Measurements from ENCODE around the gene CCDC60. TPM values are rescaled to one million over a fixed set of nuclear protein-coding genes. Genes with fewer than 3 reads are reported as not detected.

Gene CCDC60
- total and polyA plus RNA-seq, 10 donors = not detected

- no peak overlapping the region for H3K4me3 ChIP-seq
- no peaks in the 10 kb centered on the region for H3K36me3 ChIP-seq
- WGBS, 5 donors = 82 to 90% (median 84%) methylated on average over 10 of the region's 10 CpGs
- intact Hi-C loops (cut with DNase I; ENCODE audit: low total_unique reads) = no loop called here
- DNase-seq = no peak
- no peak for TF ChIP-seq CTCF (IDR thresholded peaks at IDR 0.05 in 8 of 11, conservative IDR thresholded peaks at IDR 0.05 in 3 of 11)
- TF ChIP-seq POLR2A (IDR thresholded peaks at IDR 0.05) = no peak
- TF ChIP-seq POLR2AphosphoS5 (IDR thresholded peaks at IDR 0.05) = no peak
- H3K4me1 ChIP-seq = no peaks in the 10 kb centered on the region
- H3K9me3 ChIP-seq = peaks cover 0 to 16% (median 8%) of the 10 kb centered on the region in 8 donors
- H3K27me3 ChIP-seq (replicated peaks in 1 of 7) = peaks cover 0 to 2% (median 0%) of the 10 kb centered on the region in 7 donors
- H3K27ac ChIP-seq = no peak overlapping the region
These were observed 144.6 kb downstream of the CCDC60 start for GRCh38 chr12:119479121-119479561.

DNA sequence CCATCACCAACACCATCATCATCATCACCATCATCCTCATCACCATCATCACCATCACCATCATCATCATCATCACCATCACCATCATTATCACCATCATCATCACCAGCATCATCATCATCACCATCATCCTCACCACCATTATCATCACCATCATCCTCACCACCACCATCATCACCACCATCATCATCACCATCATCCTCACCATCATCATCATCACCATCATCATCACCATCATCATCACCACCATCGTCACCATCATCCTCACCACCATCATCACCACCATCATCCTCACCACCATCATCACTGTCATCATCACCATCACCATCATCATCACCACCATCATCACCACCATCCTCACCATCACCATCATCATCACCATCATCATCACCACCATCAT, 146.0 kb downstream of the CCDC60 start:
- intact Hi-C loops (cut with DNase I; ENCODE audit: low total_unique reads) = no loop called here
- DNase-seq = no peak
- H3K4me3 ChIP-seq = no peak overlapping the region
- TF ChIP-seq CTCF (IDR thresholded peaks at IDR 0.05 in 8 of 11, conservative IDR thresholded peaks at IDR 0.05 in 3 of 11) (no peak), POLR2AphosphoS5 (IDR thresholded peaks at IDR 0.05) (no peak), POLR2A (IDR thresholded peaks at IDR 0.05) (no peak)
- WGBS, 5 donors = 84 to 97% (median 87%) methylated on average over 1 of the region's 1 CpG
- H3K27me3 ChIP-seq (replicated peaks in 1 of 7) = peaks cover 0 to 9% (median 0%) of the 10 kb centered on the region in 7 donors
- H3K27ac ChIP-seq = no peak overlapping the region
- H3K9me3 ChIP-seq = peaks cover 0 to 16% (median 8%) of the 10 kb centered on the region in 8 donors
- H3K36me3 ChIP-seq = no peaks in the 10 kb centered on the region
- H3K4me1 ChIP-seq = no peaks in the 10 kb centered on the region

- Histone ChIP-seq H3K27me3 (replicated peaks in 1 of 7) (peaks cover 0 to 9% (median 0%) of the 10 kb centered on the region in 7 donors), H3K36me3 (no peaks in the 10 kb centered on the region), H3K4me1 (no peaks in the 10 kb centered on the region), H3K9me3 (peaks cover 0 to 3% (median 0%) of the 10 kb centered on the region in 8 donors), H3K4me3 (no peak overlapping the region), H3K27ac (no peak overlapping the region)
- TF ChIP-seq POLR2A (IDR thresholded peaks at IDR 0.05) (no peak), POLR2AphosphoS5 (IDR thresholded peaks at IDR 0.05) (no peak), CTCF (IDR thresholded peaks at IDR 0.05 in 8 of 11, conservative IDR thresholded peaks at IDR 0.05 in 3 of 11) (no peak)
- DNase-seq = no peak
- 26 to 58% (median 37%) methylated on average over 4 of the region's 4 CpGs for WGBS, 5 donors
- intact Hi-C loops (cut with DNase I; ENCODE audit: low total_unique reads) = no loop called here
These were observed 152.1 kb downstream of the CCDC60 start for GRCh38 chr12:119486599-119487154.

GRCh38 chr12:119491814-119492213, 157.3 kb downstream of the CCDC60 start:
- 85 to 93% (median 91%) methylated on average over 5 of the region's 5 CpGs for WGBS, 5 donors
- intact Hi-C loops (cut with DNase I; ENCODE audit: low total_unique reads) = no loop called here
- DNase-seq = no peak

More at GRCh38 chr12:119491814-119492213, 157.3 kb downstream of the CCDC60 start:
- Histone ChIP-seq H3K27me3 (replicated peaks in 1 of 7) (peaks cover 0 to 11% (median 0%) of the 10 kb centered on the region in 7 donors), H3K36me3 (no peaks in the 10 kb centered on the region), H3K4me1 (no peaks in the 10 kb centered on the region), H3K9me3 (no peaks in the 10 kb centered on the region), H3K4me3 (no peak overlapping the region), H3K27ac (no peak overlapping the region)
- TF ChIP-seq POLR2A (IDR thresholded peaks at IDR 0.05) (no peak), POLR2AphosphoS5 (IDR thresholded peaks at IDR 0.05) (no peak)
